ENCODE results near the gene BAD. TPM values are rescaled to one million over a fixed set of nuclear protein-coding genes. Genes with fewer than 3 reads are reported as not detected.

BAD gene
- total RNA-seq, 4 donors from 2014 or later: 57.1 to 71.9 (median 64.4) TPM

DNA sequence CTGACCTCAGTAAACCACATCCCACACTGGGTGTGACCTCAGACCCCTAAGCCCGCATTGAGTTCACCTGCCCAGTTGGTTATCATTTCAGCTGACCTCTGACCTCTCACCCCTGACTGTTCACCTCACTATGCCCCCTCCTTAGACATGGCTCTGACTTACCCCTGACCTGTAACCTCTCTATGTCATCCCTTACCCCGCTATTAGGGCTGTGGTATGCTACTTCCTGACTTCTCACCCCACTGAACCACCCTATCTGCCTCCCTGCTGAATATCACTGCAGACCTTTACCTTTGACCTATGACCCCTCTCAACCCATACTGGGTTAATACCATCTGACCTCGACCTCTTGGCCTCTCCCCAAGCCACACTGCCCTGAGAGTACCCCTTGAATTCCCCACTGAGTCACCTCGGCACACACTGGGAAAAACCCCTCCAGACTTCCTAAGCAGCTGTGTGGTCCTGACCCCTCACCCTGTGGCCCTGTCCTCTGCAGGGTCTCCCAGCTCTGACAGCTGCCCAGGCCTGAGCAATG is 24.9 kb downstream of the BAD start:
- 80% methylated on average over 4 of the region's 4 CpGs for WGBS
- Histone ChIP-seq H3K4me1 (no peaks in the 10 kb centered on the region), H3K27ac (no peak overlapping the region), H3K36me3 (peaks cover 94% of the 10 kb centered on the region), H3K4me3 (no peak overlapping the region), H3K9me3 (no peaks in the 10 kb centered on the region), H3K27me3 (no peaks in the 10 kb centered on the region)
- TF ChIP-seq POLR2AphosphoS5 (IDR thresholded peaks at IDR 0.05) (no peak), POLR2A (IDR thresholded peaks at IDR 0.05) (no peak)
- no peak for DNase-seq (ENCODE audit: low spot score in 2 of 2)

DNA sequence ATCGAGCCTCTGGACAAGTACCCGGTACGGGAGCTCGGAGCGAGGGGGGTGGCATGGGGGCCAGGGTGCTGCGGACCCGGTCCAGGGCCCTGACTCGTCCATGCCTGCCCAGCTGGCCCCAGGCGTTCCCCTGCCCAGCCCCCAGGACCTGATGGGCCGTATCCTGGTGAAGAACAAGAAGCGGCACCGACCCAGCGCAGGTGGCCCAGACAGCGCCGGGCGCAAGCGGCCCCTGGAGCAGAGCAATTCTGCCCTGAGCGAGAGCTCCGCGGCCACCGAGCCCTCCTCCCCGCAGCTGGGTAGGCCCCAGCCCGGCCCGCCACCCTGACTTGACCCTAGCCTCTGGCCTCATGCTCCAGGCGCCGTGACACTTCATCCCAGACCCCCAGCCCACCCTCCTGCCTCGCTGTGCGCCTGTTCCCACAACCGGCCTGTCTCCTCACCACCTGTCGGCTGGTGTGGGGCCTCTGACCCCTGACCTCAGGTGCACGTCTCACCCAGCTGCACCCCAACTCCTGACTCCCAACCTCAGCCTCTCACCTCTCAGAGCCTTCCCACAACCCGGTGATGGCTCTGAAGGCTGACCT is 25.4 kb downstream of the BAD start:
- Histone ChIP-seq H3K4me1 (no peaks in the 10 kb centered on the region), H3K36me3 (peaks cover 93% of the 10 kb centered on the region), H3K9me3 (no peaks in the 10 kb centered on the region), H3K4me3 (no peak overlapping the region), H3K27me3 (no peaks in the 10 kb centered on the region), H3K27ac (no peak overlapping the region)
- DNase-seq (ENCODE audit: low spot score in 2 of 2): no peak
- no peak for TF ChIP-seq POLR2A (IDR thresholded peaks at IDR 0.05)
- TF ChIP-seq, protein P1, sequence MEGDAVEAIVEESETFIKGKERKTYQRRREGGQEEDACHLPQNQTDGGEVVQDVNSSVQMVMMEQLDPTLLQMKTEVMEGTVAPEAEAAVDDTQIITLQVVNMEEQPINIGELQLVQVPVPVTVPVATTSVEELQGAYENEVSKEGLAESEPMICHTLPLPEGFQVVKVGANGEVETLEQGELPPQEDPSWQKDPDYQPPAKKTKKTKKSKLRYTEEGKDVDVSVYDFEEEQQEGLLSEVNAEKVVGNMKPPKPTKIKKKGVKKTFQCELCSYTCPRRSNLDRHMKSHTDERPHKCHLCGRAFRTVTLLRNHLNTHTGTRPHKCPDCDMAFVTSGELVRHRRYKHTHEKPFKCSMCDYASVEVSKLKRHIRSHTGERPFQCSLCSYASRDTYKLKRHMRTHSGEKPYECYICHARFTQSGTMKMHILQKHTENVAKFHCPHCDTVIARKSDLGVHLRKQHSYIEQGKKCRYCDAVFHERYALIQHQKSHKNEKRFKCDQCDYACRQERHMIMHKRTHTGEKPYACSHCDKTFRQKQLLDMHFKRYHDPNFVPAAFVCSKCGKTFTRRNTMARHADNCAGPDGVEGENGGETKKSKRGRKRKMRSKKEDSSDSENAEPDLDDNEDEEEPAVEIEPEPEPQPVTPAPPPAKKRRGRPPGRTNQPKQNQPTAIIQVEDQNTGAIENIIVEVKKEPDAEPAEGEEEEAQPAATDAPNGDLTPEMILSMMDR (IDR thresholded peaks at IDR 0.05): no peak
- TF ChIP-seq EP300 (IDR thresholded peaks at IDR 0.05): no peak
- WGBS: 93% methylated on average over 22 of the region's 32 CpGs

DNA sequence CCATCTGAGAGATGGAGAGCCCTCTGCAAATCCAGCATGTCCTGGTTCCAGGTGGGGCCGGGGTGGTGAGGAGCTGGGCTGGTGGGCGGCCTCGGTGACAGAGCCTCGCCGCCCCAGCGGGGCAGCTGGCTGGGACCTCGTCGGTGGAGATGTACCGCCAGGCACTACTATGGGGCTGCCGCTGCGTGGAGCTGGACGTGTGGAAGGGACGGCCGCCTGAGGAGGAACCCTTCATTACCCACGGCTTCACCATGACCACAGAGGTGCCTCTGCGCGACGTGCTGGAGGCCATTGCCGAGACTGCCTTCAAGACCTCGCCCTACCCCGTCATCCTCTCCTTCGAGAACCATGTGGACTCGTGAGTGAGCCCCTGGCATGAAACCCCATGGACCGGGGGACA is 26.1 kb downstream of the BAD start:
- Histone ChIP-seq H3K4me3 (no peak overlapping the region), H3K36me3 (peaks cover 86% of the 10 kb centered on the region), H3K9me3 (no peaks in the 10 kb centered on the region), H3K27me3 (no peaks in the 10 kb centered on the region), H3K4me1 (peaks cover 7% of the 10 kb centered on the region), H3K27ac (no peak overlapping the region)
- WGBS: 90% methylated on average over 13 of the region's 24 CpGs
- no peak for TF ChIP-seq POLR2A (IDR thresholded peaks at IDR 0.05)
- TF ChIP-seq EP300 (IDR thresholded peaks at IDR 0.05): no peak
- no peak for TF ChIP-seq POLR2AphosphoS5 (IDR thresholded peaks at IDR 0.05)
- TF ChIP-seq, protein P1 (IDR thresholded peaks at IDR 0.05): no peak
- DNase-seq (ENCODE audit: low spot score in 2 of 2): no peak

DNA sequence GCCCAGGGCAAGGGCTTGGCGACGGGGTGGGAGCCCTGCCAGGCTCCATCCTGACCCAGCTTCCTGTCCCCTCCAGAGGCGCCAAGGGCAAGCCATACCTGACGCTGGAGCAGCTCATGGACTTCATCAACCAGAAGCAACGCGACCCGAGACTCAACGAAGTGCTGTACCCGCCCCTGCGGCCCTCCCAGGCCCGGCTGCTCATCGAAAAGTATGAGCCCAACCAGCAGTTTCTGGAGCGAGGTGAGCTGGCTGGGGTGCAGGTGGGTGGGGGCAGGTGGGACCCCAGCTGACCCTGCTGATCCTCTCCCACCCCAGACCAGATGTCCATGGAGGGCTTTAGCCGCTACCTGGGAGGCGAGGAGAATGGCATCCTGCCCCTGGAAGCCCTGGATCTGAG is 28.2 kb downstream of the BAD start:
- no peak overlapping the region for H3K27ac ChIP-seq
- peaks cover 24% of the 10 kb centered on the region for H3K4me1 ChIP-seq
- H3K36me3 ChIP-seq: peaks cover 66% of the 10 kb centered on the region
- H3K4me3 ChIP-seq: no peak overlapping the region
- H3K27me3 ChIP-seq: no peaks in the 10 kb centered on the region
- 30% methylated on average over 2 of the region's 15 CpGs for WGBS
- DNase-seq (ENCODE audit: low spot score in 2 of 2): no peak
- TF ChIP-seq POLR2AphosphoS5 (IDR thresholded peaks at IDR 0.05) (no peak), POLR2A (IDR thresholded peaks at IDR 0.05) (no peak), EP300 (IDR thresholded peaks at IDR 0.05) (no peak)
- TF ChIP-seq, protein P1 (IDR thresholded peaks at IDR 0.05): no peak
- H3K9me3 ChIP-seq: no peaks in the 10 kb centered on the region

DNA sequence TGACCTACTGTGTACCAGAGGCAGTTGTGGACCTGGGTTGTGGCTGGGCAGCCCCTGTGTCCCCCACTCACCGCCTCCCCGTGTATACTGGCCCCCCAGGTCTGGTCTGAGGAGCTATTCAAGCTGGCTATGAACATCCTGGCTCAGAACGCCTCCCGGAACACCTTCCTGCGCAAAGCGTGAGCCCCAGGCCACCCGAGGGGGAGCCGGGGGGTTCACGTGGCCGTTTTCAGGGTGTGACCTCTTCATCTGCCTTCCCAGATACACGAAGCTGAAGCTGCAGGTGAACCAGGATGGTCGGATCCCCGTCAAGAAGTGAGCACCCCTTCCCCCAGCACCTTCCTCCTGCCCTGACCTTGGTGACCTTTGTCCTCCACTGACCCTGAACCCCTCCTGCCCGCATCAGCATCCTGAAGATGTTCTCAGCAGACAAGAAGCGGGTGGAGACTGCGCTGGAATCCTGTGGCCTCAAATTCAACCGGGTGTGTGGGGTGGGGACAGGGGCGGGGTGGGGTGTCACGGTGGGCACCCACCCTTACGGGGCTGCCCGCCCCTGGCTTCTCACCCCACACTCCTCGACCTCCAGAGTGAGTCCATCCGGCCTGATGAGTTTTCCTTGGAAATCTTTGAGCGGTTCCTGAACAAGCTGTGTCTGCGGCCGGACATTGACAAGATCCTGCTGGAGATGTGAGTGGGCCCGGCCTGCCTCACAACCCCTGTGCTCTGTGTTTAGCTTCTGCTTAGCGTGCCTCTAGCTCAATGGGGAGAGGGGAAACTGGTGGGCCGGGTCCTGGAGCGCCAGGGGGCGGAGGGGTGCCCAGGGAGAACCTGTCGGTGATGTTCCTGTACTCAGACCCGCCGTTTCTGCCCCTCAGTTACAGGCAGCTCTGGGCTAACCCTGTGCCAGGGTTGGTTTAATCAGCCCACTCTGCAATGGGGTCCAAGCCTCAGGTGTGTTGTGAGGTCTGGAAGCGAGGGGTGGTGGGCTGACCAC is 29.0 kb downstream of the BAD start:
- H3K4me1 ChIP-seq: peaks cover 32% of the 10 kb centered on the region
- no peak for DNase-seq (ENCODE audit: low spot score in 2 of 2)
- WGBS: 91% methylated on average over 17 of the region's 35 CpGs
- TF ChIP-seq POLR2A (IDR thresholded peaks at IDR 0.05): no peak
- TF ChIP-seq, protein P1 (IDR thresholded peaks at IDR 0.05): no peak
- no peak for TF ChIP-seq EP300 (IDR thresholded peaks at IDR 0.05)
- no peak for TF ChIP-seq POLR2AphosphoS5 (IDR thresholded peaks at IDR 0.05)
- no peak overlapping the region for H3K27ac ChIP-seq
- H3K27me3 ChIP-seq: no peaks in the 10 kb centered on the region
- H3K36me3 ChIP-seq: peaks cover 61% of the 10 kb centered on the region
- H3K9me3 ChIP-seq: no peaks in the 10 kb centered on the region
- H3K4me3 ChIP-seq: no peak overlapping the region

Data from suprapubic skin (tissue), 4 donors.